Endodermal cell (in vitro differentiated cells): ENCODE data around the gene S1PR3. TPM values are rescaled to one million over a fixed set of nuclear protein-coding genes. Genes with fewer than 3 reads are reported as not detected.

ENCODE experiments used
- DNase-seq: peaks from one replicate; pipeline ENCODE4 v3.0.0-alpha.2; 2017
- H3K27ac ChIP-seq: 2 replicates; pipeline ENCODE4 v1.5.1; 2013; ENCODE audit warnings: mild to moderate bottlenecking, low read depth, low read length, moderate library complexity
- H3K27me3 ChIP-seq: 2 replicates; pipeline ENCODE4 v1.6.1; 2013; ENCODE audit warnings: mild to moderate bottlenecking, low read length, moderate library complexity; ENCODE audit not compliant: insufficient read depth, control insufficient read depth, poor library complexity, severe bottlenecking
- H3K36me3 ChIP-seq: 2 replicates; pipeline ENCODE4 v1.7.0; 2013; ENCODE audit warnings: mild to moderate bottlenecking, low read length, moderate library complexity; ENCODE audit not compliant: control insufficient read depth, insufficient read depth
- H3K4me1 ChIP-seq: one replicate; pipeline ENCODE4 v1.7.0; 2013; ENCODE audit warnings: low read length; ENCODE audit not compliant: control insufficient read depth, insufficient read depth
- H3K4me3 ChIP-seq: 2 replicates; pipeline ENCODE4 v1.5.1; 2013; ENCODE audit warnings: mild to moderate bottlenecking, low read length, moderate library complexity
- H3K9ac ChIP-seq: 2 replicates; pipeline ENCODE4 v1.6.1; 2013; ENCODE audit warnings: mild to moderate bottlenecking, low read length, moderate library complexity; ENCODE audit not compliant: poor library complexity, severe bottlenecking; ENCODE audit errors: extremely low read depth
- H3K9me3 ChIP-seq: 2 replicates; pipeline ENCODE4 v1.6.1; 2013; ENCODE audit warnings: mild to moderate bottlenecking, low read length, moderate library complexity; ENCODE audit not compliant: control insufficient read depth
- H3K27ac Mint-ChIP-seq: 2 replicates; pipeline ENCODE4 v1.8.0; 2020; ENCODE audit warnings: mixed read lengths
- H3K27me3 Mint-ChIP-seq: 2 replicates; pipeline ENCODE4 v1.8.0; 2021; ENCODE audit warnings: mild to moderate bottlenecking, mixed read lengths; ENCODE audit not compliant: insufficient read depth
- H3K36me3 Mint-ChIP-seq: 2 replicates; pipeline ENCODE4 v1.8.0; 2020; ENCODE audit warnings: low read depth, mixed read lengths
- H3K4me1 Mint-ChIP-seq: 2 replicates; pipeline ENCODE4 v1.8.0; 2020; ENCODE audit warnings: mixed read lengths
- H3K4me3 Mint-ChIP-seq: 2 replicates; pipeline ENCODE4 v1.8.0; 2020; ENCODE audit warnings: mild to moderate bottlenecking, moderate library complexity, mixed read lengths
- H3K9me3 Mint-ChIP-seq: 2 replicates; pipeline ENCODE4 v1.8.0; 2020; ENCODE audit warnings: mild to moderate bottlenecking, mixed read lengths
- CTCF ChIP-seq: fragments of 200-600 bp; sonication (generic); conservative IDR thresholded peaks from 2 replicates; pipeline ENCODE4 v1.5.0; 2021; ENCODE audit warnings: antibody characterized with exemption, mild to moderate bottlenecking
- WGBS, 2 experiments: methylation state at CpG; one replicate each; pipeline versions ENCODE4 v1.1.5 to v1.1.7; 2013; ENCODE audit warnings: missing lambda C conversion rate in 2 of 2, mixed read lengths in 1 of 2; ENCODE audit not compliant: insufficient coverage in 1 of 2, insufficient read length in 1 of 2; 5-methylcytosine and 5-hydroxymethylcytosine counted together
- total RNA-seq, 2 donors: library from RNA; stranded (reverse); fragmentation: NEBNext Ultra II Directional in 1 of 2; extraction: Animal tissue kit (Norgen Biotek cat#: 25700) in 1 of 2; gene quantifications; 2 replicates in 1 of 2; 3 replicates in 1 of 2; pipeline ENCODE4 v1.2.1, GENCODE V29; 2021

Gene S1PR3
- total RNA-seq, 2 donors from 2014 or later = 53.6 to 95.2 TPM

GRCh38 chr9:89053301-89053700 lies 62.0 kb downstream of the S1PR3 start:
- no peaks in the 10 kb centered on the region for H3K36me3 Mint-ChIP-seq
- DNase-seq = no peak
- H3K27ac Mint-ChIP-seq = no peak overlapping the region
- H3K27me3 ChIP-seq = no peaks in the 10 kb centered on the region
- no peak overlapping the region for H3K9ac ChIP-seq
- no peaks in the 10 kb centered on the region for H3K4me1 ChIP-seq
- no peak overlapping the region for H3K4me3 Mint-ChIP-seq
- H3K27ac ChIP-seq = no peak overlapping the region
- H3K4me3 ChIP-seq = no peak overlapping the region
- 93 to 98% methylated on average over 5 of the region's 5 CpGs for WGBS, 2 experiments
- peaks cover 4% of the 10 kb centered on the region for H3K4me1 Mint-ChIP-seq
- H3K27me3 Mint-ChIP-seq = no peaks in the 10 kb centered on the region
- no peaks in the 10 kb centered on the region for H3K9me3 ChIP-seq
- H3K9me3 Mint-ChIP-seq = no peaks in the 10 kb centered on the region
- TF ChIP-seq CTCF = no peak
- no peaks in the 10 kb centered on the region for H3K36me3 ChIP-seq

Other genes starting within 250 kb of the S1PR3 start
- 1 to 10 TPM in 1 of 2 donors, under 1 TPM in 1; 0.95 to 1.3 TPM for gene SHC3, start 187.3 kb downstream of the S1PR3 start, total RNA-seq